NOMO-1 treated with dmso at 0.1 percent for 144 hours (cell line): ENCODE data around the gene NEBL.

Experiments
- DNase-seq: peaks from one replicate; lab custom pipeline; 2025; ENCODE audit not compliant: unreplicated experiment; lab: John Stamatoyannopoulos, UW

NEBL gene

GRCh38 chr10:20871970-20872369 is 25.1 kb downstream of the NEBL start:
- no peak for DNase-seq

GRCh38 chr10:20870834-20871233 is 26.3 kb downstream of the NEBL start:
- no peak for DNase-seq

GRCh38 chr10:20863008-20863407 is 34.1 kb downstream of the NEBL start:
- no peak for DNase-seq

GRCh38 chr10:20858292-20859124 is 38.6 kb downstream of the NEBL start:
- no peak for DNase-seq

GRCh38 chr10:20856484-20856883 is 40.6 kb downstream of the NEBL start:
- DNase-seq, result no peak

- no peak for DNase-seq
Measured at GRCh38 chr10:20855398-20856038, 41.6 kb downstream of the NEBL start.

- no peak for DNase-seq
Measured at GRCh38 chr10:20853276-20853675, 43.8 kb downstream of the NEBL start.

- no peak for DNase-seq
Measured at GRCh38 chr10:20852303-20852702, 44.8 kb downstream of the NEBL start.

GRCh38 chr10:20847512-20847911 is 49.6 kb downstream of the NEBL start:
- DNase-seq, result no peak

- no peak for DNase-seq
Measured at GRCh38 chr10:20846263-20846662, 50.8 kb downstream of the NEBL start.

GRCh38 chr10:20841419-20841818 is 55.7 kb downstream of the NEBL start:
- no peak for DNase-seq

GRCh38 chr10:20839910-20840309 is 57.2 kb downstream of the NEBL start:
- no peak for DNase-seq

- no peak for DNase-seq
Measured at GRCh38 chr10:20839141-20839540, 58.0 kb downstream of the NEBL start.

GRCh38 chr10:20836401-20836800 is 60.7 kb downstream of the NEBL start:
- DNase-seq, result no peak

- DNase-seq, result no peak
Measured at GRCh38 chr10:20835335-20835734, 61.8 kb downstream of the NEBL start.

- no peak for DNase-seq
Measured at GRCh38 chr10:20834825-20835224, 62.3 kb downstream of the NEBL start.

GRCh38 chr10:20822825-20823224 is 74.3 kb downstream of the NEBL start:
- no peak for DNase-seq

- no peak for DNase-seq
Measured at GRCh38 chr10:20817646-20818045, 79.5 kb downstream of the NEBL start.

GRCh38 chr10:20817116-20817515 is 80.0 kb downstream of the NEBL start:
- no peak for DNase-seq

GRCh38 chr10:20814116-20814515 is 83.0 kb downstream of the NEBL start:
- DNase-seq, result no peak

GRCh38 chr10:20811131-20811530 is 86.0 kb downstream of the NEBL start:
- no peak for DNase-seq

GRCh38 chr10:20809631-20810030 is 87.5 kb downstream of the NEBL start:
- DNase-seq, result no peak

- DNase-seq, result no peak
Measured at GRCh38 chr10:20806487-20806886, 90.6 kb downstream of the NEBL start.
